VCaP (cell line): Measurements from ENCODE around the gene NR6A1.

Source experiments
- H3K27ac ChIP-seq: fragments of 450-650 bp; 2 replicates; pipeline ENCODE4 v1.5.1; 2017
- CTCF ChIP-seq: fragments of 450-650 bp; conservative IDR thresholded peaks from 2 replicates; pipeline ENCODE4 v1.5.1; 2017; ENCODE audit warnings: mild to moderate bottlenecking, moderate library complexity

Gene NR6A1

GRCh38 chr9:124801356-124801755 lies 30.2 kb upstream of the NR6A1 start:
- TF ChIP-seq CTCF, result no peak
- H3K27ac ChIP-seq, result no peak overlapping the region

GRCh38 chr9:124800306-124801259 lies 29.5 kb upstream of the NR6A1 start:
- H3K27ac ChIP-seq, result no peak overlapping the region
- no peak for TF ChIP-seq CTCF

- H3K27ac ChIP-seq, result no peak overlapping the region
- no peak for TF ChIP-seq CTCF
Measured at GRCh38 chr9:124799274-124800006, 28.3 kb upstream of the NR6A1 start.

- no peak for TF ChIP-seq CTCF
- no peak overlapping the region for H3K27ac ChIP-seq
Measured at GRCh38 chr9:124797343-124798103, 26.4 kb upstream of the NR6A1 start.

GRCh38 chr9:124795881-124796431 lies 24.8 kb upstream of the NR6A1 start:
- no peak overlapping the region for H3K27ac ChIP-seq
- no peak for TF ChIP-seq CTCF

- H3K27ac ChIP-seq, result no peak overlapping the region
- TF ChIP-seq CTCF, result peak; percentile 26; the same call in 1 of the 2 replicates
Measured at GRCh38 chr9:124794902-124795491, 23.9 kb upstream of the NR6A1 start.
